H1 (cell line): ENCODE results near the gene NCOA6. TPM values are rescaled to one million over a fixed set of nuclear protein-coding genes. Genes with fewer than 3 reads are reported as not detected.

ENCODE experiments used
- ASH2L ChIP-seq: fragments of 200-600, 300-600 bp; sonication (generic); IDR thresholded peaks from one replicate; pipeline ENCODE4 v1.7.1; 2017; ENCODE audit warnings: low read length
- CHD1 ChIP-seq: IDR thresholded peaks from 2 replicates; pipeline ENCODE4 v1.6.1; 2012; ENCODE audit warnings: low read depth, low read length, improper control_type of control experiment
- CHD2 ChIP-seq: IDR thresholded peaks from 2 replicates; pipeline ENCODE4 v1.6.1; 2012; ENCODE audit warnings: low read length, improper control_type of control experiment
- CTBP2 ChIP-seq: IDR thresholded peaks from 2 replicates; pipeline ENCODE4 v1.7.0; 2011; ENCODE audit warnings: borderline replicate concordance, mild to moderate bottlenecking, moderate library complexity, mixed read lengths, low read length; ENCODE audit not compliant: insufficient read depth, insufficient read length
- GABPA ChIP-seq: IDR thresholded peaks from 2 replicates; pipeline ENCODE4 v1.6.1; 2011; ENCODE audit warnings: mild to moderate bottlenecking, low read length, moderate library complexity, borderline replicate concordance; ENCODE audit not compliant: insufficient read depth
- GTF2F1 ChIP-seq: IDR thresholded peaks from 2 replicates; pipeline ENCODE4 v1.6.1; 2012; ENCODE audit warnings: low read depth, low read length, improper control_type of control experiment, borderline replicate concordance
- HDAC2 ChIP-seq, 2 experiments: fragments of 300-600 bp in 1 of 2; sonication (generic) in 1 of 2; IDR thresholded peaks; 2 replicates each; pipeline ENCODE4 v1.6.1; 2011 to 2012; ENCODE audit warnings: low read depth in 2 of 2, low read length in 2 of 2, mild to moderate bottlenecking in 2 of 2, moderate library complexity in 2 of 2, borderline replicate concordance in 1 of 2, inconsistent platforms in 1 of 2
- MAFK ChIP-seq: IDR thresholded peaks from 2 replicates; pipeline ENCODE4 v1.6.1; 2012; ENCODE audit warnings: low read depth, mild to moderate bottlenecking, improper control_type of control experiment, low read length
- NANOG ChIP-seq: IDR thresholded peaks from 2 replicates; pipeline ENCODE4 v1.6.1; 2011; ENCODE audit warnings: low read length, low read depth, mild to moderate bottlenecking, inconsistent platforms; ENCODE audit not compliant: insufficient read depth, poor library complexity, severe bottlenecking
- NRF1 ChIP-seq: IDR thresholded peaks from 2 replicates; pipeline ENCODE4 v1.6.1; 2011; ENCODE audit warnings: mild to moderate bottlenecking, low read depth, low read length, improper control_type of control experiment
- POLR2AphosphoS5 ChIP-seq: IDR thresholded peaks from 2 replicates; pipeline ENCODE4 v1.6.1; 2011; ENCODE audit warnings: low read depth, low read length
- POU5F1 ChIP-seq: IDR thresholded peaks from 2 replicates; pipeline ENCODE4 v1.6.1; 2011; ENCODE audit warnings: low read depth, mild to moderate bottlenecking, low read length, moderate library complexity
- SAP30 ChIP-seq: fragments of 300-600 bp; sonication (generic); IDR thresholded peaks from 2 replicates; pipeline ENCODE4 v1.7.1; 2012; ENCODE audit warnings: low read length, moderate library complexity, mild to moderate bottlenecking, inconsistent platforms; ENCODE audit not compliant: insufficient read depth, insufficient replicate concordance
- SRF ChIP-seq: IDR thresholded peaks from 2 replicates; pipeline ENCODE4 v1.6.1; 2011; ENCODE audit warnings: mild to moderate bottlenecking, low read depth, low read length, moderate library complexity
- polyA plus RNA-seq, 7 experiments: library from polyadenylated mRNA; depleted of rRNA in 3 of 7; stranded (reverse) in 5 of 7; unstranded in 2 of 7; fragments of >200 nt in 5 of 7; fragments of 200-250 nt in 2 of 7; gene quantifications; 1 replicate in 5 of 7; 2 replicates in 1 of 7; 4 replicates in 1 of 7; pipeline versions ENCODE4 v1.2.1 to v1.2.3, GENCODE V29; 2011 to 2013; ENCODE audit warnings: missing spikeins in 2 of 7, mixed read lengths in 2 of 7
- total RNA-seq: library from RNA; stranded (reverse); fragmentation: NEBNext Ultra II Directional; extraction: Animal tissue kit (Norgen Biotek cat#: 25700); gene quantifications from 2 replicates; pipeline ENCODE4 v1.2.1, GENCODE V29; 2021
- TF ChIP-seq, protein P1 (sequence below): IDR thresholded peaks from 2 replicates; pipeline ENCODE4 v1.6.1; 2012; ENCODE audit warnings: inconsistent platforms

The NCOA6 gene
- total and polyA plus RNA-seq, 2 of the 8 experiments (the other 6 are each of a cell fraction or from before 2014, with no cell fraction given), result 9.0 to 9.5 TPM

DNA sequence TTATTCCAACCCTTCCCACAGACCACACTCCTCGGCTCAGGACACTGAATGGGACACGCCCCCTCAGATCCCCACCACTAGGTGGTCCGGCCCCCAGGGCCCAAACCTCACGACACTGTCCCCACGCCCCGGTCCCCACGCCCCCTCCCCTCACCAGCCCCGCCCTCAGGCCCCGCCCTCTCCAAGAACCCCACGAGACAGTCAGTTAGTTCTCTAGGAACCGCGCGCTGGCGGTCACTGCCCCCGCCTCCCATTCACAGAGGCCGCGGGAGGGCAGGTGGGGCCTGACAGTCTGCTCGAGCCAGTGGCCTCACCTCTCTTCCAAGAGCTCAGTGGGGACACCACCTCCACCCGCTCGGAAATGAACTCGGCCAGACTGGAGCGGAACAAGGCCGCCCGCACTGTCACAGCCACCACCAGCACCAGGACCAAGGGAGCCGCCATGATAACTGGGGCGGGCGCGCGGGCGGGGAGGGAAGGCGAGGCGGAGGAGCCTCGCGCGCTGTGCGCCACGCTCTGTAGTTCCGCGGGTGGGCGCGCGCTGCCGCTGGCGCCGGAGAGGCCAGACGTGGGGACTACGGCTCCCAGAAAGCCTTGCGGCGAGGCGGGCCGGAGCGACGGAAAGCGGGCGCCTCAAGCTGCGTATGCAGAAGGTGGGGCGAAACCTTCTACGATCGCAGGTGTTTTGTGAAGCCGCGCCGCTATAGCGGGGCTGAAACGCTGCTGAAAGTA is 148.6 kb downstream of the NCOA6 start, which contains the start of gene PIGU (continued):
- TF ChIP-seq SAP30 (peak; percentile 52), GTF2F1 (no peak), POU5F1 (no peak), SRF (peak; percentile 73), CHD1 (no peak), GABPA (no peak), HDAC2 (IDR thresholded peaks at IDR 0.05; ENCODE audit: borderline replicate concordance in 1 of 2, low read depth in 2 of 2, low read length in 2 of 2) (peak in 1 of 2 experiments; percentile 52; a peak in 2 of 4 replicates), POLR2AphosphoS5 (peak; percentile 73), CTBP2 (no peak), NANOG (peak; percentile 8), MAFK (no peak), NRF1 (no peak), CHD2 (0 out of 2 replicates have a peak, but pooled peaks have one; percentile 11), ASH2L (no peak)
- TF ChIP-seq, protein P1, sequence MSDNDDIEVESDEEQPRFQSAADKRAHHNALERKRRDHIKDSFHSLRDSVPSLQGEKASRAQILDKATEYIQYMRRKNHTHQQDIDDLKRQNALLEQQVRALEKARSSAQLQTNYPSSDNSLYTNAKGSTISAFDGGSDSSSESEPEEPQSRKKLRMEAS, result peak; percentile 67
